Thymus (tissue), 11 donors: ENCODE measurements around the gene C1QTNF9. TPM values are rescaled to one million over a fixed set of nuclear protein-coding genes. Genes with fewer than 3 reads are reported as not detected.
"Not testable (repeated sequence)": the region's sequence is repeated elsewhere in the genome, so short reads cannot be mapped to it uniquely, and the experiment has no call there.

Source experiments
- DNase-seq, 9 donors: peaks; one replicate each; pipeline ENCODE4 v3.0.0-alpha.2; 2013; ENCODE audit warnings: low spot score in 9 of 9, low read depth in 6 of 9, missing footprints in 1 of 9
- H3K27ac ChIP-seq, 2 donors: one replicate each; pipeline ENCODE4 v1.5.1; 2013; ENCODE audit warnings: control low read depth in 1 of 2, low read depth in 1 of 2, low read length in 1 of 2, mild to moderate bottlenecking in 1 of 2, moderate library complexity in 1 of 2
- H3K27me3 ChIP-seq, 2 donors: one replicate each; pipeline ENCODE4 v1.5.1; 2013; ENCODE audit warnings: low read length in 1 of 2; ENCODE audit not compliant: control insufficient read depth in 2 of 2, insufficient read depth in 1 of 2
- H3K36me3 ChIP-seq, 2 donors: one replicate each; pipeline ENCODE4 v1.5.1; 2013; ENCODE audit warnings: low read length in 1 of 2, mild to moderate bottlenecking in 1 of 2, moderate library complexity in 1 of 2; ENCODE audit not compliant: control insufficient read depth in 2 of 2, insufficient read depth in 2 of 2
- H3K4me1 ChIP-seq, 2 donors: one replicate each; pipeline ENCODE4 v1.5.1; 2013; ENCODE audit warnings: low read length in 2 of 2; ENCODE audit not compliant: control insufficient read depth in 2 of 2, insufficient read depth in 2 of 2
- H3K4me3 ChIP-seq, 2 donors: one replicate each; pipeline ENCODE4 v1.5.1; 2013; ENCODE audit warnings: low read length in 2 of 2, control low read depth in 1 of 2, mild to moderate bottlenecking in 1 of 2
- H3K9me3 ChIP-seq, 2 donors: one replicate each; pipeline ENCODE4 v1.5.1; 2013; ENCODE audit warnings: low read length in 1 of 2, mild to moderate bottlenecking in 1 of 2; ENCODE audit not compliant: control insufficient read depth in 2 of 2, insufficient read depth in 1 of 2
- WGBS: extraction: QIAGEN DNeasy Blood & Tissue Kit; methylation state at CpG from one replicate; pipeline ENCODE4 v1.1.7; 2013; 5-methylcytosine and 5-hydroxymethylcytosine counted together
- polyA plus RNA-seq: library from polyadenylated mRNA; stranded (reverse); fragments of 200-250 nt; gene quantifications from one replicate; pipeline ENCODE4 v1.2.3, GENCODE V29; 2013
- total RNA-seq: library from RNA; stranded (reverse); fragments of 120-200 nt; gene quantifications from one replicate; pipeline ENCODE4 v1.2.4, GENCODE V29; 2013
- donor health status: healthy.

C1QTNF9 gene
- total and polyA plus RNA-seq, 2 donors, result 0.30 to 0.38 TPM

DNA sequence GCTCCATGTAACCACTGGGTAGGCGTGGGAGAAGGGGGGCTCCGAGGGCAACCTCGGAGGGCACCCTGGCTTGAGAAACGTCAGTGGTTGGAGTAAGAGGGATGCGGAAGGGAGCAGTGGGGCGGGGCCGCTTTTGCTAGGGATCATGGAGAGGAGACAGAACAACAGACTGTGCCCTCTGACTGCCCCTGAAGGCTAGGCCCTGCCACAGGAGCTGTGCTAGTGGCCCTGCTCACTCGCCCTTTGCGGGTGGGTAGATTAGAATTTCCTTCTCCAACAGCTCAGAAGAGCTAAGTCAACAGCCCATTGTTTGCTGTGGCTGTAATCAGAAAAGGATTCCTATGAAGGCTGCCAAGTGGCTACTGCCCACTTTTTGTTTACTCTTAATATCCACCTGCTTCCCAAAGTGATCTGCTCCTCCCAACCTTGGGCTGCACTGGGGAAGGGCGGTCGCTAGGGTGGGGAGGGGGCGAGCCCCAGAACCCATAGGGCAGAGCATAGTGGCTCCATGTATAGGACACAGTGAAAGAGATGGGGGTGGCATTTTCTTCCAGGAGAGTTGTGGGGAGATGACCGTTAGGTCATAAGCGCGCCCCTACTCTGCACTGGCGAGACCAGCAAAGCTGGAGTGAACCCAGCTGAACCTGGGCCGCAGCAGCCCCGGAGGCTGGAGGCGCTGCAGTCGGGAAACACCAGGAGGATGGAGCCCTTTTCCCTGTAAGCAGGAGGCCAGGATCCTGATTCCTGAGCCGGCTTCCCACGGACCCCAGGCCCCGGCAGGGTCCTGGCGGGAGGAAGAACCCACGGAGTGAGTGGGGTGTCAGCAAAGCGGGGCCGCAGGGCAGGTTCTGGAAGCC lies 1.9 kb upstream of the C1QTNF9 start:
- no peak overlapping the region for H3K4me3 ChIP-seq
- H3K27ac ChIP-seq, result no peak overlapping the region
- H3K36me3 ChIP-seq, result peaks cover 16 to 21% of the 10 kb centered on the region in 2 donors
- no peak for DNase-seq
- no peaks in the 10 kb centered on the region for H3K9me3 ChIP-seq
- H3K27me3 ChIP-seq, result no peaks in the 10 kb centered on the region
- WGBS, result 93% methylated on average over 27 of the region's 27 CpGs
- no peaks in the 10 kb centered on the region for H3K4me1 ChIP-seq

DNA sequence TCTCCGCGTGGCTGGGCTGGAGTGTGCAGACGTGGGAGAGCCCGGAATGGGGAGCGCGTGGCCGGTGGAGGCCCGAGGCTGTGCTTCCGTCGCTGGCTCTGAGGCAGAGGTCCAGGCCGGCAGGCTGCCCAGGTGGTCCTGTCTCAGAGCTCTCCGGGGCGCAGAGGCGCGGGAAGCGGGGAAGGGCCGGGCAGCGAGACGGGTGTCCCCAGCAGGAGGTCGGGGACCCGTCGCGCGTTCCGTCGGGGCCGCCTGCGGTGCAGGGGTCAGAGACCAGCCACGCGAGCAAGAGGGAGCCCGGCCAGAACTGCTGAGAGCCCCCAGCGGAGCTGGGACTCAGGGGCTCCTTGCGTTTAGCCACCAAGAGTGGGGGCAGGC lies 1.3 kb upstream of the C1QTNF9 start:
- Histone ChIP-seq H3K27ac (peak overlapping the region in 1 of 2 donors; percentile 31), H3K4me3 (no peak overlapping the region), H3K9me3 (no peaks in the 10 kb centered on the region), H3K36me3 (peaks cover 10 to 16% of the 10 kb centered on the region in 2 donors), H3K4me1 (no peaks in the 10 kb centered on the region), H3K27me3 (no peaks in the 10 kb centered on the region)
- no peak for DNase-seq
- WGBS, result 78% methylated on average over 33 of the region's 33 CpGs

DNA sequence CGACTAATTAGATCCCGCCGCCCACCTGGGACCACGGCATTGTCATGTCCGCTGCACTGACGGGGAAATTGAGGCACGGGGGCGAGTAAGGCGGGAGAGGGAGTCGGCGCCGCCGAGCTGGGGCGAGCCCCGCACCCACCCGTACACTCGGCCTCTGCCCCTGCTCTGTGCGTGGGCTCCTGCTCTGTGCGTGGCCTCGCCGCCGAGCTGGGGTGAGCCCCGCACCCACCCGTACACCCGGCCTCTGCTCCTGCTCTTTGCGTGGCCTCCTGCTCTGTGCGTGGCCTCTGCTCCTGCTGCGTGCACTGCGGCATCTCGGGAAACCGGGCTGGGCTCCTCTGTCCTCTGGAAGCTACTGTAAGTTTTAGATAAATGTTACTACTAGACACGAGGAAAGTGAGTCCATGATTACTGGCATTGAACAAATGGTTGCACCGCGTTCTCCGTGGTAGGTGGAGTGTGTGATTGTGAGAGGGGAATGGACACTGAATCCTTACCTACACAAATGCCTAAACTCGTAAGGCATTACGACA lies 826 bp upstream of the C1QTNF9 start:
- no peaks in the 10 kb centered on the region for H3K4me1 ChIP-seq
- H3K9me3 ChIP-seq, result no peaks in the 10 kb centered on the region
- H3K27me3 ChIP-seq, result no peaks in the 10 kb centered on the region
- no peak for DNase-seq
- H3K36me3 ChIP-seq, result peaks cover 5 to 11% of the 10 kb centered on the region in 2 donors
- 89% methylated on average over 37 of the region's 37 CpGs for WGBS
- H3K4me3 ChIP-seq, result no peak overlapping the region
- H3K27ac ChIP-seq, result no peak overlapping the region

GRCh38 chr13:24313439-24313838 lies 4.1 kb downstream of the C1QTNF9 start:
- Histone ChIP-seq H3K4me3 (no peak overlapping the region), H3K36me3 (no peaks in the 10 kb centered on the region), H3K4me1 (no peaks in the 10 kb centered on the region), H3K27ac (no peak overlapping the region), H3K9me3 (no peaks in the 10 kb centered on the region), H3K27me3 (no peaks in the 10 kb centered on the region)
- DNase-seq, result no peak
- 44% methylated on average over 5 of the region's 5 CpGs for WGBS

- not testable (repeated sequence) for H3K36me3 ChIP-seq, H3K4me1 ChIP-seq, DNase-seq, H3K27ac ChIP-seq, H3K27me3 ChIP-seq, H3K4me3 ChIP-seq, H3K9me3 ChIP-seq
- WGBS, result 92% methylated on average over 10 of the region's 10 CpGs
These were observed 8.5 kb downstream of the C1QTNF9 start for GRCh38 chr13:24317835-24318234.

- DNase-seq, H3K4me1 ChIP-seq, H3K9me3 ChIP-seq, H3K27ac ChIP-seq, H3K4me3 ChIP-seq, H3K27me3 ChIP-seq, H3K36me3 ChIP-seq: not testable (repeated sequence)
- WGBS, result 97% methylated on average over 4 of the region's 4 CpGs
These were observed 9.5 kb downstream of the C1QTNF9 start for GRCh38 chr13:24318878-24319277.

DNA sequence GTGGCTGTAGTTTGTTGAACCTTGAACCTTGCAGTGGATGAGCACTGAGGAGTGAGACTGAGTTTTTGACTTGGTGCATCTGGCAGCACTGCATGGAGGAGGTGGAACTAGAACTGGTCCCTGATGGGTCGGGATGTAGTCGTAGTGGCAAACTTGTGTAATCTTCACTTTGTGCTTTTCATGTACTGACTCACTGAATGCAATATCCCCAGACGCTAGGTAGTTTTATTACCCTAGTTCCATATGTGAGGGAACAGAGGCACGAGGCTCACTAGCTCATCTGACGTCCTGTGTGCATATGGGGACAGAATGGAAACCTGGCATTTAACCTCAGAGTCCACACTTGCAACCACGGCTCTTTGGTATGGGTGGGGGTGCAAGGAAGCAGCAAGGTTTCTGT lies 10.3 kb downstream of the C1QTNF9 start:
- H3K9me3 ChIP-seq, H3K4me3 ChIP-seq, DNase-seq, H3K36me3 ChIP-seq, H3K27ac ChIP-seq, H3K27me3 ChIP-seq, H3K4me1 ChIP-seq: not testable (repeated sequence)
- WGBS, result 92% methylated on average over 6 of the region's 6 CpGs

- WGBS, result 91% methylated on average over 8 of the region's 8 CpGs
- not testable (repeated sequence) for H3K4me3 ChIP-seq, DNase-seq, H3K36me3 ChIP-seq, H3K27ac ChIP-seq, H3K9me3 ChIP-seq, H3K27me3 ChIP-seq, H3K4me1 ChIP-seq
These were observed 12.0 kb downstream of the C1QTNF9 start for GRCh38 chr13:24321416-24321815.

DNA sequence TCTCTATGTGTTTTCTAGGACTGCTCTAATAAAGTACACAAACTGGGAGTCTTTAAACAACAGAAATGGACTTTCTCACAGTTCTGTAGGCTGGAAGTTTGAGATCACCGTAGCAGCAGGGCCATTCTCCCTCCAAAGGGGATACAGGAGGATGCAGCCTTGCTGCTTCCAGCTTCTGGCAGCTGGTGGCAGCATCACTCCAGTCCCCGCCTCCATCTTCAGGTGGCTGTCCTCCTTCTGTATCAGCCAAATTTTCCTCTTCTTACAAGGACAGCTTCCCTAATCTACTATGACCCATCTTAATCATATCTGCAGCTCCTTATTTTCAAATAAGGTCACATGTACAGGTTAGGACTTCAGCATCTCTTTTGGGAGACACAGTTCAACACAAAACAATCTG lies 13.1 kb downstream of the C1QTNF9 start:
- not testable (repeated sequence) for H3K4me1 ChIP-seq, H3K36me3 ChIP-seq, H3K27me3 ChIP-seq, DNase-seq, H3K27ac ChIP-seq, H3K9me3 ChIP-seq, H3K4me3 ChIP-seq
- WGBS, result 77% methylated on average over 2 of the region's 2 CpGs
